C4-2B (cell line): ENCODE results near the gene MAML3.

ENCODE experiments used
- ZFX ChIP-seq: fragments of 450-650 bp; IDR thresholded peaks from 2 replicates; pipeline ENCODE4 v1.6.1; 2017
- TF ChIP-seq, protein P1 (sequence below): fragments of 450-650 bp; conservative IDR thresholded peaks from 2 replicates; pipeline ENCODE4 v1.5.1; 2017; ENCODE audit warnings: mild to moderate bottlenecking

DNA sequence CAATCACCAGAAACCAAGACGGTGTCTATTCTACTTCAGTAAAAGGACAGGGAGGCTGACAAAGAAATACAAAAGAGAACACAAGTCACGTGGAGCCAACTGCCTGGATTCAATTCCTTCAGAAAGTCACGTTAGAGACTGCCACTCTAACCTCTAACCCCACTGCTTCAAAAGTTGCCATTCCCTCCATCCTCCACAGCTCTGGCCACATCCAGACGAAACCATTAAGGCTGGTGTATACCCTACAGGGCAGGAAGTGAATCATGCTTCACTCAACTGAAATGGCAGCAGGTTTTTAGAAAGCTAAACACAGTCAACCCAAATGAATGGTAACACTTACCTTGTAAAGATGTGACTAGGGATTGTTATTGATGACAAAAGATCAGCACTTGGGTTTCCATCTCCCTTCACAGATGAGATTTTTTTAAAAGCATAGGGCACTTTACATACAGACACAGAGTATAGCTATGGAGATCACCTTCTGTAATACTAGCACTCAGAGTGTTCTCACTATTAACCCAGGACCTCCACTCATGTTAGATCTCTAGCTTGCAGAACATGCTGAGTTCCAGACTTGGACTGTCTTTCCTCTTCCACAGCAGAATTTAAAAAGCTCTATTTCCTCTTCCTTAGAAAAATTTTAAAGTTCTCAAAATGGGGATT lies 37.4 kb downstream of the MAML3 start:
- TF ChIP-seq, protein P1, sequence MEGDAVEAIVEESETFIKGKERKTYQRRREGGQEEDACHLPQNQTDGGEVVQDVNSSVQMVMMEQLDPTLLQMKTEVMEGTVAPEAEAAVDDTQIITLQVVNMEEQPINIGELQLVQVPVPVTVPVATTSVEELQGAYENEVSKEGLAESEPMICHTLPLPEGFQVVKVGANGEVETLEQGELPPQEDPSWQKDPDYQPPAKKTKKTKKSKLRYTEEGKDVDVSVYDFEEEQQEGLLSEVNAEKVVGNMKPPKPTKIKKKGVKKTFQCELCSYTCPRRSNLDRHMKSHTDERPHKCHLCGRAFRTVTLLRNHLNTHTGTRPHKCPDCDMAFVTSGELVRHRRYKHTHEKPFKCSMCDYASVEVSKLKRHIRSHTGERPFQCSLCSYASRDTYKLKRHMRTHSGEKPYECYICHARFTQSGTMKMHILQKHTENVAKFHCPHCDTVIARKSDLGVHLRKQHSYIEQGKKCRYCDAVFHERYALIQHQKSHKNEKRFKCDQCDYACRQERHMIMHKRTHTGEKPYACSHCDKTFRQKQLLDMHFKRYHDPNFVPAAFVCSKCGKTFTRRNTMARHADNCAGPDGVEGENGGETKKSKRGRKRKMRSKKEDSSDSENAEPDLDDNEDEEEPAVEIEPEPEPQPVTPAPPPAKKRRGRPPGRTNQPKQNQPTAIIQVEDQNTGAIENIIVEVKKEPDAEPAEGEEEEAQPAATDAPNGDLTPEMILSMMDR: no peak
- no peak for TF ChIP-seq ZFX
